OCI-LY3 (cell line): ENCODE results near the gene EPHB6.

Experiments used
- CTCF ChIP-seq: fragments of 200-600, 300-600 bp; sonication (generic); IDR thresholded peaks from 2 replicates; pipeline ENCODE4 v1.5.1; 2014; ENCODE audit warnings: antibody characterized with exemption, low read length, low read depth
- EZH2phosphoT487 ChIP-seq: fragments of 200-600 bp; shearing (Covaris generic); IDR thresholded peaks from 2 replicates; pipeline ENCODE4 v1.6.1; 2018; ENCODE audit warnings: antibody characterized with exemption, mixed run types, low read depth

GRCh38 chr7:142889816-142890215, 34.9 kb downstream of the EPHB6 start:
- TF ChIP-seq CTCF = no peak
- no peak for TF ChIP-seq EZH2phosphoT487
